GM12865 (cell line): ENCODE data around the gene TRAF6.
"Not testable (repeated sequence)": the region's sequence is repeated elsewhere in the genome, so short reads cannot be mapped to it uniquely, and the experiment has no call there.

Experiments used
- DNase-seq: peaks from one replicate; pipeline ENCODE4 v3.0.0; 2010; ENCODE audit warnings: low read depth
- H3K4me3 ChIP-seq: 2 replicates; pipeline ENCODE4 v1.5.1; 2011; ENCODE audit warnings: mild to moderate bottlenecking, low read depth, low read length, control low read depth
- CTCF ChIP-seq: IDR thresholded peaks from 2 replicates; pipeline ENCODE4 v1.5.1; 2011; ENCODE audit warnings: low read length, control low read depth, low read depth, inconsistent platforms; ENCODE audit not compliant: insufficient read depth; ENCODE audit errors: missing control alignments

Gene TRAF6

GRCh38 chr11:36534276-36534840 lies 24.3 kb upstream of the TRAF6 start:
- no peak overlapping the region for H3K4me3 ChIP-seq
- TF ChIP-seq CTCF = no peak
- DNase-seq = no peak

- no peak overlapping the region for H3K4me3 ChIP-seq
- no peak for TF ChIP-seq CTCF
- no peak for DNase-seq
Observed at GRCh38 chr11:36532941-36533601, 23.0 kb upstream of the TRAF6 start.

GRCh38 chr11:36530840-36531239 lies 20.8 kb upstream of the TRAF6 start:
- DNase-seq = no peak
- H3K4me3 ChIP-seq = no peak overlapping the region
- TF ChIP-seq CTCF = no peak

GRCh38 chr11:36513965-36514364 lies 3.9 kb upstream of the TRAF6 start:
- TF ChIP-seq CTCF = no peak
- no peak for DNase-seq

GRCh38 chr11:36512016-36512415 lies 1.9 kb upstream of the TRAF6 start:
- TF ChIP-seq CTCF = no peak
- no peak for DNase-seq
- no peak overlapping the region for H3K4me3 ChIP-seq

More at GRCh38 chr11:36513965-36514364, 3.9 kb upstream of the TRAF6 start:
- H3K4me3 ChIP-seq = no peak overlapping the region

GRCh38 chr11:36511062-36511461 lies 990 bp upstream of the TRAF6 start:
- DNase-seq, H3K4me3 ChIP-seq: not testable (repeated sequence)

- peak overlapping the region; percentile 100 for H3K4me3 ChIP-seq
- DNase-seq = no peak
- no peak for TF ChIP-seq CTCF
Observed at GRCh38 chr11:36510594-36510942, 496 bp upstream of the TRAF6 start.
